Muscle layer of duodenum (tissue), 2 donors: ENCODE results near the gene CCDC106.

Source experiments
- H3K27ac ChIP-seq: one replicate; pipeline ENCODE4 v1.7.0; 2013; ENCODE audit warnings: mild to moderate bottlenecking, low read length
- H3K27me3 ChIP-seq: one replicate; pipeline ENCODE4 v1.7.0; 2013; ENCODE audit warnings: low read depth, mild to moderate bottlenecking, control low read depth, low read length
- H3K36me3 ChIP-seq, 2 donors: one replicate each; pipeline ENCODE4 v1.7.0; 2013; ENCODE audit warnings: low read length in 2 of 2, control low read depth in 1 of 2, mild to moderate bottlenecking in 1 of 2; ENCODE audit not compliant: insufficient read depth in 2 of 2, control insufficient read depth in 1 of 2
- H3K4me1 ChIP-seq, 2 donors: one replicate each; pipeline ENCODE4 v1.7.0; 2013; ENCODE audit warnings: low read length in 2 of 2, mild to moderate bottlenecking in 2 of 2, control low read depth in 1 of 2, moderate library complexity in 1 of 2; ENCODE audit not compliant: insufficient read depth in 2 of 2, control insufficient read depth in 1 of 2
- H3K4me3 ChIP-seq, 2 donors: one replicate each; pipeline ENCODE4 v1.7.0; 2013; ENCODE audit warnings: low read length in 2 of 2, low read depth in 1 of 2, mild to moderate bottlenecking in 1 of 2
- H3K9me3 ChIP-seq, 2 donors: one replicate each; pipeline ENCODE4 v1.7.0; 2013; ENCODE audit warnings: low read length in 2 of 2, control low read depth in 1 of 2, mild to moderate bottlenecking in 1 of 2; ENCODE audit not compliant: control insufficient read depth in 1 of 2
- donor health status: healthy.

CCDC106 gene

GRCh38 chr19:55615543-55616394 is 32.2 kb upstream of the CCDC106 start:
- Histone ChIP-seq H3K4me3 (no peak overlapping the region), H3K36me3 (peaks cover 0 to 35% of the 10 kb centered on the region in 2 donors), H3K4me1 (peaks cover 0 to 11% of the 10 kb centered on the region in 2 donors), H3K9me3 (no peaks in the 10 kb centered on the region), H3K27me3 (no peaks in the 10 kb centered on the region), H3K27ac (no peak overlapping the region)

- peaks cover 0 to 7% of the 10 kb centered on the region in 2 donors for H3K4me1 ChIP-seq
- no peaks in the 10 kb centered on the region for H3K9me3 ChIP-seq
- no peaks in the 10 kb centered on the region for H3K27me3 ChIP-seq
- H3K27ac ChIP-seq: no peak overlapping the region
- H3K36me3 ChIP-seq: peaks cover 3 to 39% of the 10 kb centered on the region in 2 donors
- no peak overlapping the region for H3K4me3 ChIP-seq
Observed at GRCh38 chr19:55616395-55616875, 31.6 kb upstream of the CCDC106 start.

DNA sequence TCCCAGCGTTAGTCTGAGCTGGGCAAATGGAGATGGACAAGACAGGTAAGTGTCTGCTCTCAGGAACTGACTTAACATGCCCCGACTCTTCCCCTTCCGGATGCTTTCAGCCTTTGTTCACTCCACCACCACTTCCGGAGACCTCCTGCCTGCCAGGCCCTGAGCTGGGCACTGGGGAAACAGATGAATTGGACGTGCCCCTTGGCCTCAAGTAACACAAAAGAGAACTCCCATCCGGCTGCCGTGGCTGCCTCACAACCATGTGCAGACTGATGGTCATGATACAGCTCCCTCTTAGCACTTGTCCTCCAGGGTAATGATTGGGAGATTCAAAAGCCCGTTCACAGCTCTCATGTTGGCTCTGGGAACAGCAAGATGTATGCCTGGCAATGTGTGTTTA is 30.6 kb upstream of the CCDC106 start:
- Histone ChIP-seq H3K4me3 (no peak overlapping the region), H3K36me3 (peaks cover 3 to 48% of the 10 kb centered on the region in 2 donors), H3K4me1 (peaks cover 0 to 3% of the 10 kb centered on the region in 2 donors), H3K27me3 (no peaks in the 10 kb centered on the region), H3K9me3 (no peaks in the 10 kb centered on the region), H3K27ac (no peak overlapping the region)

- peaks cover 3 to 49% of the 10 kb centered on the region in 2 donors for H3K36me3 ChIP-seq
- no peaks in the 10 kb centered on the region for H3K27me3 ChIP-seq
- H3K27ac ChIP-seq: no peak overlapping the region
Observed at GRCh38 chr19:55618426-55618825, 29.6 kb upstream of the CCDC106 start.

GRCh38 chr19:55619286-55619685 is 28.7 kb upstream of the CCDC106 start:
- H3K9me3 ChIP-seq: no peaks in the 10 kb centered on the region
- H3K4me1 ChIP-seq: peaks cover 0 to 9% of the 10 kb centered on the region in 2 donors
- no peaks in the 10 kb centered on the region for H3K27me3 ChIP-seq
- no peak overlapping the region for H3K27ac ChIP-seq
- no peak overlapping the region for H3K4me3 ChIP-seq
- H3K36me3 ChIP-seq: peaks cover 3 to 49% of the 10 kb centered on the region in 2 donors

More at GRCh38 chr19:55618426-55618825, 29.6 kb upstream of the CCDC106 start:
- Histone ChIP-seq H3K4me3 (no peak overlapping the region), H3K9me3 (no peaks in the 10 kb centered on the region), H3K4me1 (peaks cover 0 to 3% of the 10 kb centered on the region in 2 donors)

DNA sequence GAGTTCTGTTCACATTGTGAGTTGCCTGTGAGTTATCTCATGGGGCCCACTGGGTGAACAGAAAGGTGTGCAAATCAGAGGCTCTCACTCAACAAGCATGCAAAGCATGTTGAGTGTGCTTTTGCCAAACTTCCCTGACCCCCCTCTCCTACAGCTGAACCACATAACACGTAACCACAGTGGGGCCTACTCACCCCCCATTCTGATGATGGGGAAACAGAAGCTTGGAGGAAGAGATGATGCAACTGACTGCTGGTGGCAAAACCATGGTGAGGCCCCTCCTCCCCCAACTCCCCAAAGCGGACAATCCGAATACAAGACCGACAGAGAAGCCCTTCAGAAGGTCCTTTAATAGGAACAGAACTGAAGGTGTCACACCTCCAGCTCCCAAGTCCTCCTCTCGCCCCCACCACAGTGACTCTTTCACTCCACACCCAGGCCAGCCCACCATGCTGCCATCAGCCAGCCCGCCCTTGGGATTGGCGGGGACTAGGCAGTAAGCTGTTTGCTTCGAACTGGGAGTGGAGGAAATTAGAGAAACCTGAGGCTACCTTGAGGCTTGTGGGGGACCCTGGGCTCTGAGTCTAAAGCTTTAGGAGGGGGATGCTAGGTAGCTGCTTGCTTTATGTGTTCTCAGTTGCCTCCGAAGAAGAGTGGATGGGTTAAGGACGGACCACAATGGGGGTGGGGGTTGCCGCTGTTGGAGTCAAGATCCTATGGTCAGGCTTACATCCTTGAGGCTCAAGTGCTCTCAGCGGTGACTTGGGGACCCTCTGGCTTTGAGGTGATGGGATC is 27.4 kb upstream of the CCDC106 start:
- no peak overlapping the region for H3K4me3 ChIP-seq
- H3K36me3 ChIP-seq: peaks cover 3 to 38% of the 10 kb centered on the region in 2 donors
- H3K9me3 ChIP-seq: no peaks in the 10 kb centered on the region
- no peak overlapping the region for H3K27ac ChIP-seq
- no peaks in the 10 kb centered on the region for H3K27me3 ChIP-seq
- peaks cover 0 to 15% of the 10 kb centered on the region in 2 donors for H3K4me1 ChIP-seq

- no peak overlapping the region for H3K27ac ChIP-seq
- H3K9me3 ChIP-seq: no peaks in the 10 kb centered on the region
- H3K36me3 ChIP-seq: peaks cover 3 to 32% of the 10 kb centered on the region in 2 donors
- no peaks in the 10 kb centered on the region for H3K27me3 ChIP-seq
- no peak overlapping the region for H3K4me3 ChIP-seq
- H3K4me1 ChIP-seq: peaks cover 0 to 15% of the 10 kb centered on the region in 2 donors
Observed at GRCh38 chr19:55621205-55621672, 26.8 kb upstream of the CCDC106 start.

DNA sequence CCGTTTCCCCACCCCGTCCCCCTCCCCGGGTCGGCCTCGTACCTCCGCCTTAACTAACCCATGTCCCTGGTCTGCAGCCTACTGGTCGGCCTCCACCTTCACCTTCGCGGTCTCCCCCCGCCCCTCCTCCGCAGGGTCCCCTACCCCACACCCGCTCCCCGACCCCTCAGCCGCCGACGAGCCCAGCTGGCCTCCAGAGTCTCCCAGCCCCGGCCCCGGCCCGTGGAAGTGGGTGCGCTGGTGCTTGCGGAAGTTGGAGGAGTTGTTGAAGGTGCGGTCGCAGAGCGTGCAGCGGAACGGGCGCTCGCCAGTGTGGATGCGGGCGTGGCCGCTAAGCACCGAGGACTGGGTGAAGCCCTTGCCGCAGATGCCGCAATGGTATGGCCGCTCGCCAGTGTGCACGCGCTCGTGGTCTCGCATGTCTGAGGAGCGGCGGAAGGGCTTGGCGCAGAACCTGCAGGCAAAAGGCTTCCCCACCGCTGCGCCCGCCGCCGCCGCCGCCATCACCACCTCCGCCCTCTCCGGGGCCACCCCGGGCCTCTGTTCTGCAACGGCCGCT is 26.3 kb upstream of the CCDC106 start:
- no peak overlapping the region for H3K27ac ChIP-seq
- H3K4me1 ChIP-seq: peaks cover 0 to 15% of the 10 kb centered on the region in 2 donors
- no peaks in the 10 kb centered on the region for H3K27me3 ChIP-seq
- no peaks in the 10 kb centered on the region for H3K9me3 ChIP-seq
- peaks cover 3 to 27% of the 10 kb centered on the region in 2 donors for H3K36me3 ChIP-seq
- H3K4me3 ChIP-seq: no peak overlapping the region

DNA sequence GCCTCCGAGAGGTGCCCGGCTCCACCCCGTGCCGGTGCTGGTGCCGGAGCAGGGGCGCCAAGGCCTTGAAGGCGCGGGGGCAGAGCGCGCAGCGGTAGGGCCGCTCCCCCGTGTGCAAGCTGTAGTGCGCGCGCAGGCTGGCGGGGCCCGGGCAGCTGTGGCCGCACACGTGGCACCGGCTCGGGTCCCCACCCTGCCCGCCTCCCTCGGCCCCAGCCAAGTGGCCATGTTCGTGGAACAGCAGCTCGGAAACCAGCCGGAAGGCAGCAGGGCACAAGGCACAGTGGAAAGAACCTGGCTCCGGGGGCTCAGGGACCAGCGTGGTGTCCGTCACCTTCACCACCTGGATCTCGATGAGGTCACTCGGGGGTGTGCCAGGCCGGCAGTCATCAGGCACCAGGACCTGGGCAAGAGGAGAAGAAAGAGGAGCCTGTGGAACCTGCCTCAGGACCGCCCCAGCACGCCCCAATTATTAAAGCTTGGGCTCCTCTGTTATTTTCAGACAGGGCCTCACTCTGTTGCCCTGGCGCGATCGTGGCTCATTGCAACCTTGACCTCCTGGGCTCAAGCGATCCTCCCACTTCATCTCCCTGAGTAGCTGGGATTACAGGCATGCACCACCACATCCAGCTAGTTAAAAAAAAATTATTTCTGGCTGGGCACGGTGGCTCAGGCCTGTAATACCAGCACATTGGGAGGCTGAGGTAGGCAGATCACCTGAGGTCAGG is 25.6 kb upstream of the CCDC106 start:
- Histone ChIP-seq H3K27me3 (no peaks in the 10 kb centered on the region), H3K4me3 (no peak overlapping the region), H3K27ac (no peak overlapping the region), H3K36me3 (peaks cover 3 to 22% of the 10 kb centered on the region in 2 donors), H3K9me3 (no peaks in the 10 kb centered on the region), H3K4me1 (peaks cover 0 to 15% of the 10 kb centered on the region in 2 donors)

DNA sequence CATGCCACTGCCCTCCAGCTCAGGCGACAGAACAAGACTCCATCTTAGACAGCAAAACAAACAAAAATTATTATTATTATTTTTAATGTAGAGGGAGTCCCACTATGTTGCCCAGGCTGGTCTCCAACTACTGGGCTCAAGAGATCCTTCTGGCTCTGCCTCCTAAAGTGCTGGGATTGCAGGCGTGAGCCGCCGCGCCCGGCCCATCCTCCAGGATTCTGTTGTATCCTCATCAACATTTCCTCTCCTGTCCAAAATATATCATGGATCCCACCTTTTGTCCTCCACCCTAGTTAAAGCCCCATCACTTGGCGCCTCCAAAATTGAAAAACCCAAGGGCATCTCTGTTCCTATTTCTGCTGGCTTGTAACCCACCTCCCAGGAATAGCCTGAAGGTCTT is 24.9 kb upstream of the CCDC106 start:
- no peak overlapping the region for H3K27ac ChIP-seq
- H3K27me3 ChIP-seq: no peaks in the 10 kb centered on the region
- peaks cover 3 to 19% of the 10 kb centered on the region in 2 donors for H3K36me3 ChIP-seq
- no peaks in the 10 kb centered on the region for H3K9me3 ChIP-seq
- no peak overlapping the region for H3K4me3 ChIP-seq
- H3K4me1 ChIP-seq: peaks cover 0 to 15% of the 10 kb centered on the region in 2 donors
